WTC11 (cell line): ENCODE results near the gene CNGA2.

Experiments
- ETV6 ChIP-seq: sonication (generic); formaldehyde crosslinking; IDR thresholded peaks from 2 replicates; pipeline ENCODE4 v1.8.1; 2022; ENCODE audit warnings: mild to moderate bottlenecking, missing genetic modification reagents
- SMAD3 ChIP-seq: sonication (generic); formaldehyde crosslinking; IDR thresholded peaks from 2 replicates; pipeline ENCODE4 v1.8.0; 2022; ENCODE audit warnings: missing genetic modification reagents, mild to moderate bottlenecking, borderline replicate concordance
- TP53 ChIP-seq: sonication (generic); formaldehyde crosslinking; IDR thresholded peaks from 2 replicates; pipeline ENCODE4 v1.8.1; 2023; ENCODE audit warnings: mild to moderate bottlenecking, missing genetic modification reagents
- ZNF138 ChIP-seq: sonication (generic); formaldehyde crosslinking; conservative IDR thresholded peaks from 2 replicates; pipeline ENCODE4 v1.8.1; 2022; ENCODE audit warnings: mild to moderate bottlenecking, moderate library complexity, missing genetic modification reagents
- ZNF219 ChIP-seq: sonication (generic); formaldehyde crosslinking; IDR thresholded peaks from 2 replicates; pipeline ENCODE4 v1.8.0; 2023; ENCODE audit warnings: missing genetic modification reagents, mild to moderate bottlenecking, borderline replicate concordance
- ZNF232 ChIP-seq: sonication (generic); formaldehyde crosslinking; IDR thresholded peaks from 2 replicates; pipeline ENCODE4 v1.8.0; 2022; ENCODE audit warnings: mild to moderate bottlenecking, missing genetic modification reagents
- TF ChIP-seq, protein P1 (sequence below): fragments of 200-600 bp; IDR thresholded peaks from 2 replicates; pipeline ENCODE4 v1.8.0; 2022; ENCODE audit warnings: antibody characterized with exemption
- TF ChIP-seq, protein P2 (sequence below): sonication (generic); formaldehyde crosslinking; IDR thresholded peaks from 2 replicates; pipeline ENCODE4 v1.8.0; 2022; ENCODE audit warnings: mild to moderate bottlenecking, missing genetic modification reagents

DNA sequence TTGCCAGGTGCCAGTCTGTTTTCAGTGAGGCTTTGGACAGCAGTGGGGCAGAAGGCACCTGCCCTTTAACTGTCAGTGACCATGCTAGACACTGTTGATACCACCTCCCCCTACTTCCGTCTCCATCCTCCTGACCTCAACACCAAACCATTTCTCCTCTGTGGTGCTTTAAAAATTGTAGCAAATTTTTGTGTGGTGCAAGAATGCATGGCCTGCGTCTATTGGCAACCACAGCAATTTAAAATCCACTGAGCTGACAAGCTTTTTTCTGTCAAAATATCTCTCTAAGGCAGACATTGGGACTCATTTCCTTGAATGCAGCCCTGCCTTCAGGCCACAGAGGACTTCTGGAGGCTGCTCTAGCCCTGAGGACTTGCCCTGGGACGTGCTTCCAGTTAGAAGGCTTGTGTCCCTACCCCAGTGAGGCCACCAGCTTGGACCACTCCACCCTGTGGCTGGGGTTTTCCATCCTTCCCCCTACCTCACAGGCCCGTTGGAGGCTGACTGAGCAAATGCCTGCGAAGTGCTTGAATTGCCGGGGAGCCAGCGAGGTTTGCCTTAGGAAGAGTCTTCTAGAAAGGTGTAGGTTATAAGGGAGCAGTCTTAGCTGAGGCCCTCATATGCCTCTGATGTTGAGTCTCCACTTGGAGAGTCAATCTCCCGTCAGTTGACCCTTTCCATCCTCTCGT lies 32.4 kb upstream of the CNGA2 start:
- TF ChIP-seq ZNF219 (CRISPR knock-in tag), result no peak
- no peak for TF ChIP-seq ETV6 (CRISPR knock-in tag)
- TF ChIP-seq, protein P1, sequence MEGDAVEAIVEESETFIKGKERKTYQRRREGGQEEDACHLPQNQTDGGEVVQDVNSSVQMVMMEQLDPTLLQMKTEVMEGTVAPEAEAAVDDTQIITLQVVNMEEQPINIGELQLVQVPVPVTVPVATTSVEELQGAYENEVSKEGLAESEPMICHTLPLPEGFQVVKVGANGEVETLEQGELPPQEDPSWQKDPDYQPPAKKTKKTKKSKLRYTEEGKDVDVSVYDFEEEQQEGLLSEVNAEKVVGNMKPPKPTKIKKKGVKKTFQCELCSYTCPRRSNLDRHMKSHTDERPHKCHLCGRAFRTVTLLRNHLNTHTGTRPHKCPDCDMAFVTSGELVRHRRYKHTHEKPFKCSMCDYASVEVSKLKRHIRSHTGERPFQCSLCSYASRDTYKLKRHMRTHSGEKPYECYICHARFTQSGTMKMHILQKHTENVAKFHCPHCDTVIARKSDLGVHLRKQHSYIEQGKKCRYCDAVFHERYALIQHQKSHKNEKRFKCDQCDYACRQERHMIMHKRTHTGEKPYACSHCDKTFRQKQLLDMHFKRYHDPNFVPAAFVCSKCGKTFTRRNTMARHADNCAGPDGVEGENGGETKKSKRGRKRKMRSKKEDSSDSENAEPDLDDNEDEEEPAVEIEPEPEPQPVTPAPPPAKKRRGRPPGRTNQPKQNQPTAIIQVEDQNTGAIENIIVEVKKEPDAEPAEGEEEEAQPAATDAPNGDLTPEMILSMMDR, result no peak
- TF ChIP-seq SMAD3 (CRISPR knock-in tag), result no peak
- TF ChIP-seq ZNF232 (CRISPR knock-in tag), result no peak
- TF ChIP-seq ZNF138, result no peak
- TF ChIP-seq, protein P2, sequence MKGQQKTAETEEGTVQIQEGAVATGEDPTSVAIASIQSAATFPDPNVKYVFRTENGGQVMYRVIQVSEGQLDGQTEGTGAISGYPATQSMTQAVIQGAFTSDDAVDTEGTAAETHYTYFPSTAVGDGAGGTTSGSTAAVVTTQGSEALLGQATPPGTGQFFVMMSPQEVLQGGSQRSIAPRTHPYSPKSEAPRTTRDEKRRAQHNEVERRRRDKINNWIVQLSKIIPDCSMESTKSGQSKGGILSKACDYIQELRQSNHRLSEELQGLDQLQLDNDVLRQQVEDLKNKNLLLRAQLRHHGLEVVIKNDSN, result no peak
- TF ChIP-seq TP53 (CRISPR knock-in tag), result no peak
